Left lung (tissue), 10 donors: ENCODE measurements around the gene RTEL1. TPM values are rescaled to one million over a fixed set of nuclear protein-coding genes. Genes with fewer than 3 reads are reported as not detected.

ENCODE experiments used
- ATAC-seq: fragments of 200-7000 bp; cut with Tn5 transposase; one replicate; pipeline ENCODE4 v1.9.1; 2020; ENCODE audit warnings: moderate library complexity
- DNase-seq, 4 donors: peaks; one replicate each; pipeline ENCODE4 v3.0.0-alpha.2; 2013 to 2020
- H3K27ac ChIP-seq, 2 donors: fragments of 200-600 bp; sonication (generic) in 1 of 2; one replicate each; pipeline versions ENCODE4 v1.5.0 to v1.8.0; 2020 to 2021
- H3K27me3 ChIP-seq, 2 donors: fragments of 200-600 bp; sonication (generic) in 1 of 2; one replicate each; pipeline versions ENCODE4 v1.5.0 to v1.8.0; 2020 to 2021
- H3K36me3 ChIP-seq, 2 donors: fragments of 200-600 bp; sonication (generic) in 1 of 2; one replicate each; pipeline versions ENCODE4 v1.5.0 to v1.8.0; 2020 to 2021
- H3K4me1 ChIP-seq, 2 donors: fragments of 200-600 bp; one replicate each; pipeline ENCODE4 v1.8.0; 2021
- H3K4me3 ChIP-seq, 2 donors: fragments of 200-600 bp; sonication (generic) in 1 of 2; one replicate each; pipeline versions ENCODE4 v1.5.0 to v1.8.0; 2020 to 2021; ENCODE audit warnings: mild to moderate bottlenecking in 1 of 2
- H3K9me3 ChIP-seq, 2 donors: fragments of 200-600 bp; sonication (generic) in 1 of 2; one replicate each; pipeline versions ENCODE4 v1.5.0 to v1.8.0; 2020 to 2021
- CTCF ChIP-seq, 2 donors: fragments of 200-600 bp; sonication (generic) in 1 of 2; IDR thresholded peaks; one replicate each; pipeline versions ENCODE4 v1.5.0 to v1.8.0; 2021; ENCODE audit warnings: antibody characterized with exemption in 2 of 2
- intact Hi-C, 2 donors: fragments of 100-400 bp; cut with DNase I; formaldehyde crosslinking; loops; one replicate each; pipeline versions ENCODE4 v1.11.2 to v1.14.2; 2022
- polyA plus RNA-seq, 6 donors: library from polyadenylated mRNA; unstranded; fragments of 120-200 nt; gene quantifications; one replicate each; pipeline ENCODE4 v1.2.1, GENCODE V29; 2013; ENCODE audit not compliant: insufficient read length in 6 of 6
- total RNA-seq, 2 donors: library from RNA; stranded (reverse); fragmentation: NEBNext Ultra II Directional; extraction: Animal tissue kit (Norgen Biotek cat#: 25700); gene quantifications; one replicate each; pipeline ENCODE4 v1.2.1, GENCODE V29; 2021
- donor health status: DM: no; HTN: yes; CAD: no.
- donor health status: DM: no; HTN: no; CAD: no.

RTEL1 gene
- total and polyA plus RNA-seq, 8 donors: 19.6 to 38.8 (median 22.4) TPM

GRCh38 chr20:63697357-63697867 lies 39.3 kb downstream of the RTEL1 start:
- Histone ChIP-seq H3K27me3 (peaks cover 0 to 10% of the 10 kb centered on the region in 2 donors), H3K4me1 (peaks cover 12 to 52% of the 10 kb centered on the region in 2 donors), H3K9me3 (no peaks in the 10 kb centered on the region), H3K36me3 (peaks cover 0 to 39% of the 10 kb centered on the region in 2 donors), H3K4me3 (peak overlapping the region in 1 of 2 donors; percentile 40), H3K27ac (peak overlapping the region in 1 of 2 donors; percentile 82)
- DNase-seq: no peak
- TF ChIP-seq CTCF (IDR thresholded peaks at IDR 0.05): no peak
- ATAC-seq: no peak
- intact Hi-C loops: no loop called here

GRCh38 chr20:63697868-63698545 lies 39.9 kb downstream of the RTEL1 start:
- Histone ChIP-seq H3K27me3 (peaks cover 0 to 10% of the 10 kb centered on the region in 2 donors), H3K4me1 (peaks cover 12 to 47% of the 10 kb centered on the region in 2 donors), H3K36me3 (peaks cover 0 to 39% of the 10 kb centered on the region in 2 donors), H3K4me3 (peak overlapping the region in 1 of 2 donors; percentile 40), H3K27ac (peak overlapping the region; percentile 56 to 82), H3K9me3 (no peaks in the 10 kb centered on the region)
- intact Hi-C loops: no loop called here
- no peak for TF ChIP-seq CTCF (IDR thresholded peaks at IDR 0.05)
- peak in 1 of 4 donors; percentile 75 for DNase-seq
- no peak for ATAC-seq

GRCh38 chr20:63698739-63699465 lies 40.8 kb downstream of the RTEL1 start:
- DNase-seq: peak in 1 of 4 donors; percentile 81
- intact Hi-C loops: no loop called here
- ATAC-seq: peak; percentile 50
- Histone ChIP-seq H3K36me3 (peaks cover 0 to 46% of the 10 kb centered on the region in 2 donors), H3K4me1 (peaks cover 12 to 47% of the 10 kb centered on the region in 2 donors), H3K4me3 (peak overlapping the region in 1 of 2 donors; percentile 40), H3K27me3 (peaks cover 0 to 10% of the 10 kb centered on the region in 2 donors), H3K27ac (peak overlapping the region; percentile 56 to 82), H3K9me3 (no peaks in the 10 kb centered on the region)
- TF ChIP-seq CTCF (IDR thresholded peaks at IDR 0.05): no peak

GRCh38 chr20:63699466-63700198 lies 41.5 kb downstream of the RTEL1 start:
- Histone ChIP-seq H3K36me3 (peaks cover 0 to 48% of the 10 kb centered on the region in 2 donors), H3K27me3 (peaks cover 0 to 10% of the 10 kb centered on the region in 2 donors), H3K4me1 (peaks cover 12 to 47% of the 10 kb centered on the region in 2 donors), H3K27ac (peak overlapping the region; percentile 41 to 82), H3K4me3 (peak overlapping the region in 1 of 2 donors; percentile 40), H3K9me3 (no peaks in the 10 kb centered on the region)
- intact Hi-C loops: no loop called here
- TF ChIP-seq CTCF (IDR thresholded peaks at IDR 0.05): no peak
- ATAC-seq (no peak), DNase-seq (peak in 1 of 4 donors; percentile 70)
